ENCODE measurements around the gene TWF2. TPM values are rescaled to one million over a fixed set of nuclear protein-coding genes. Genes with fewer than 3 reads are reported as not detected.

TWF2 gene
- total and polyA plus RNA-seq, 9 of the 15 experiments (the other 6 are each of a cell fraction or from before 2014, with no cell fraction given) = 0.11 to 61.9 (median 29.7) TPM

- TF ChIP-seq CTBP1 (IDR thresholded peaks at IDR 0.05; ENCODE audit: borderline replicate concordance) (peak; percentile 70), ZNF511 (CRISPR knock-in tag; IDR thresholded peaks at IDR 0.05) (0 out of 2 replicates have a peak, but pooled peaks have one; percentile 44), KAT7 (CRISPR knock-in tag; IDR thresholded peaks at IDR 0.05; ENCODE audit: borderline replicate concordance) (no peak), KLF13 (tag; IDR thresholded peaks at IDR 0.05; ENCODE audit: borderline replicate concordance, low read depth) (no peak), ETS1 (conservative IDR thresholded peaks at IDR 0.05; ENCODE audit: control insufficient read depth, low read depth, low read length) (no peak), TEAD1 (CRISPR knock-in tag; IDR thresholded peaks at IDR 0.05) (peak in 1 of 2 experiments; percentile 60; a peak in 1 of 4 replicates), CREM (IDR thresholded peaks at IDR 0.05; ENCODE audit: low read depth) (0 out of 2 replicates have a peak, but pooled peaks have one; percentile 6), NRF1 (conservative IDR thresholded peaks at IDR 0.05 in 1 of 2, IDR thresholded peaks at IDR 0.05 in 1 of 2) (peak; percentile 92 to 93), ATF7 (IDR thresholded peaks at IDR 0.05) (peak; percentile 40; the same call in 1 of the 2 replicates), POLR2B (IDR thresholded peaks at IDR 0.05; ENCODE audit: low read depth, partially characterized antibody) (peak; percentile 49), ZNF23 (CRISPR knock-in tag; IDR thresholded peaks at IDR 0.05) (no peak), ELF1 (tag; IDR thresholded peaks at IDR 0.05) (0 out of 2 replicates have a peak, but pooled peaks have one; percentile 19), WHSC1 (IDR thresholded peaks at IDR 0.05; ENCODE audit: low read length) (no peak), JUNB (CRISPR knock-in tag; conservative IDR thresholded peaks at IDR 0.05) (no peak), POLR2G (IDR thresholded peaks at IDR 0.05; ENCODE audit: low read depth, low read length) (peak; percentile 88), ZFX (CRISPR knock-in tag; IDR thresholded peaks at IDR 0.05) (peak; percentile 82), ZNF589 (CRISPR knock-in tag; IDR thresholded peaks at IDR 0.05; ENCODE audit: low read depth) (0 out of 2 replicates have a peak, but pooled peaks have one; percentile 6), SAP30 (IDR thresholded peaks at IDR 0.05; ENCODE audit: borderline replicate concordance, insufficient read depth, low read depth, low read length, poor library complexity, severe bottlenecking) (peak; percentile 40), USF1 (CRISPR knock-in tag; IDR thresholded peaks at IDR 0.05) (no peak)
- TF ChIP-seq, protein P1, sequence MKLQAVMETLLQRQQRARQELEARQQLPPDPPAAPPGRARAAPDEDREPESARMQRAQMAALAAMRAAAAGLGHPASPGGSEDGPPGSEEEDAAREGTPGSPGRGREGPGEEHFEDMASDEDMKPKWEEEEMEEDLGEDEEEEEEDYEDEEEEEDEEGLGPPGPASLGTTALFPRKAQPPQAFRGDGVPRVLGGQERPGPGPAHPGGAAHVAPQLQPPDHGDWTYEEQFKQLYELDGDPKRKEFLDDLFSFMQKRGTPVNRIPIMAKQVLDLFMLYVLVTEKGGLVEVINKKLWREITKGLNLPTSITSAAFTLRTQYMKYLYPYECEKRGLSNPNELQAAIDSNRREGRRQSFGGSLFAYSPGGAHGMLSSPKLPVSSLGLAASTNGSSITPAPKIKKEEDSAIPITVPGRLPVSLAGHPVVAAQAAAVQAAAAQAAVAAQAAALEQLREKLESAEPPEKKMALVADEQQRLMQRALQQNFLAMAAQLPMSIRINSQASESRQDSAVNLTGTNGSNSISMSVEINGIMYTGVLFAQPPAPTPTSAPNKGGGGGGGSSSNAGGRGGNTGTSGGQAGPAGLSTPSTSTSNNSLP (IDR thresholded peaks at IDR 0.05; ENCODE audit: borderline replicate concordance, low read depth, low read length) = no peak
- TF ChIP-seq, protein P2, sequence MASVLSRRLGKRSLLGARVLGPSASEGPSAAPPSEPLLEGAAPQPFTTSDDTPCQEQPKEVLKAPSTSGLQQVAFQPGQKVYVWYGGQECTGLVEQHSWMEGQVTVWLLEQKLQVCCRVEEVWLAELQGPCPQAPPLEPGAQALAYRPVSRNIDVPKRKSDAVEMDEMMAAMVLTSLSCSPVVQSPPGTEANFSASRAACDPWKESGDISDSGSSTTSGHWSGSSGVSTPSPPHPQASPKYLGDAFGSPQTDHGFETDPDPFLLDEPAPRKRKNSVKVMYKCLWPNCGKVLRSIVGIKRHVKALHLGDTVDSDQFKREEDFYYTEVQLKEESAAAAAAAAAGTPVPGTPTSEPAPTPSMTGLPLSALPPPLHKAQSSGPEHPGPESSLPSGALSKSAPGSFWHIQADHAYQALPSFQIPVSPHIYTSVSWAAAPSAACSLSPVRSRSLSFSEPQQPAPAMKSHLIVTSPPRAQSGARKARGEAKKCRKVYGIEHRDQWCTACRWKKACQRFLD (CRISPR knock-in tag; IDR thresholded peaks at IDR 0.05) = no peak
These were observed at the start of gene TWF2 (continued) for GRCh38 chr3:52238761-52239701.

Data from K562 (cell line).